K562 (cell line): Measurements from ENCODE around the gene RERE. TPM values are rescaled to one million over a fixed set of nuclear protein-coding genes. Genes with fewer than 3 reads are reported as not detected.
A peak's percentile ranks its signal among the peaks of the same experiment; 100 is the strongest.

Experiments
- ATAC-seq: fragments of 200-7000 bp; cut with Tn5 transposase; 3 replicates; pipeline ENCODE4 v1.9.1; 2020; ENCODE audit warnings: moderate library complexity
- BruUV-seq: library from RNA; stranded (reverse); fragments of 400-500 nt; replicated peaks from 2 replicates; lab custom pipeline; 2021; lab: Mats Ljungman, UMichigan
- CTCF ChIA-PET: fragments of 300-600 bp; formaldehyde crosslinking; extraction: SDS; loops from one replicate; lab custom pipeline; 2021; ENCODE audit warnings: low intra/inter-chr PET ratio; lab: Yijun Ruan, JAX
- POLR2A ChIA-PET: fragments of 300-600, 350-650 bp; sonication (Branson Sonifier 250); formaldehyde crosslinking; extraction: SDS; loops from one replicate; lab custom pipeline; 2021; ENCODE audit warnings: antibody characterized with exemption, inconsistent platforms; lab: Yijun Ruan, JAX
- DNase-seq, 4 experiments: peaks; one replicate each; pipeline versions ENCODE4 v3.0.0 to v3.0.0-alpha.2; 2011 to 2018; ENCODE audit warnings: low spot score in 3 of 4, mixed read lengths in 3 of 4; ENCODE audit errors: extremely low read depth in 1 of 4
- FAIRE-seq: peaks from 2 replicates; lab custom pipeline; 2011; peaks lifted over from hg19 to GRCh38; lab: Jason Lieb, UNC
- H2AFZ ChIP-seq: 2 replicates; pipeline ENCODE4 v1.6.0; 2011; ENCODE audit warnings: low read depth, low read length, control low read depth, inconsistent platforms
- H3K27ac ChIP-seq: fragments of 200-600 bp; 3 replicates; pipeline ENCODE4 v1.8.0; 2011; ENCODE audit warnings: low read depth, mild to moderate bottlenecking, control low read depth, inconsistent platforms, low read length, moderate library complexity, mixed read lengths; ENCODE audit errors: extremely low read depth
- H3K27me3 ChIP-seq, 2 experiments: fragments of 300-600 bp in 1 of 2; 2 replicates in 1 of 2; 3 replicates in 1 of 2; pipeline versions ENCODE4 v1.6.0 to v1.8.0; 2011; ENCODE audit warnings: inconsistent platforms in 2 of 2, low read length in 2 of 2, mild to moderate bottlenecking in 1 of 2, mixed read lengths in 1 of 2, moderate library complexity in 1 of 2; ENCODE audit not compliant: control insufficient read depth in 2 of 2, insufficient read depth in 2 of 2
- H3K36me3 ChIP-seq: fragments of 300-600 bp; 3 replicates; pipeline ENCODE4 v1.8.0; 2011; ENCODE audit warnings: mild to moderate bottlenecking, low read length, inconsistent platforms; ENCODE audit not compliant: control insufficient read depth, insufficient read depth
- H3K4me1 ChIP-seq, 2 experiments: fragments of 200-600 bp in 1 of 2; replicated peaks in 1 of 2; 2 replicates in 1 of 2; 3 replicates in 1 of 2; pipeline versions ENCODE4 v1.5.1 to v1.8.0; 2011; ENCODE audit warnings: inconsistent platforms in 2 of 2, low read length in 2 of 2, mild to moderate bottlenecking in 1 of 2, mixed read lengths in 1 of 2, moderate library complexity in 1 of 2; ENCODE audit not compliant: control insufficient read depth in 2 of 2, insufficient read depth in 2 of 2
- H3K4me2 ChIP-seq: 2 replicates; pipeline ENCODE4 v1.6.1; 2011; ENCODE audit warnings: low read length, control low read depth, inconsistent platforms, mixed read lengths; ENCODE audit not compliant: insufficient read depth
- H3K4me3 ChIP-seq: fragments of 200-600 bp; sonication (generic), shearing (Covaris generic); 2 replicates; pipeline ENCODE4 v1.5.1; 2016; ENCODE audit warnings: control low read depth, inconsistent platforms
- H3K79me2 ChIP-seq: fragments of 200-600 bp; 3 replicates; pipeline ENCODE4 v1.8.0; 2011; ENCODE audit warnings: low read length, inconsistent platforms; ENCODE audit not compliant: control insufficient read depth, insufficient read depth
- H3K9ac ChIP-seq, 2 experiments: 2 replicates each; pipeline versions ENCODE4 v1.6.0 to v1.6.1; 2011; ENCODE audit warnings: low read depth in 2 of 2, low read length in 2 of 2, control low read depth in 1 of 2, inconsistent platforms in 1 of 2, mild to moderate bottlenecking in 1 of 2, mixed read lengths in 1 of 2; ENCODE audit not compliant: insufficient read depth in 1 of 2
- H3K9me1 ChIP-seq: one replicate; pipeline ENCODE4 v1.6.0; 2011; ENCODE audit warnings: inconsistent platforms, mild to moderate bottlenecking, low read length, moderate library complexity; ENCODE audit not compliant: control insufficient read depth, insufficient read depth
- H3K9me3 ChIP-seq: replicated peaks from 2 replicates; pipeline ENCODE4 v1.5.1; 2011; ENCODE audit warnings: low read depth, low read length, inconsistent platforms; ENCODE audit not compliant: control insufficient read depth, insufficient read depth
- H4K20me1 ChIP-seq: replicated peaks from 2 replicates; pipeline ENCODE4 v1.6.1; 2011; ENCODE audit warnings: low read length, inconsistent platforms, mixed read lengths; ENCODE audit not compliant: control insufficient read depth, insufficient read depth
- CREB5 ChIP-seq: fragments of 250-450 bp; sonication (Bioruptor Pico); IDR thresholded peaks from 2 replicates; pipeline ENCODE4 v1.5.0; 2020; ENCODE audit warnings: mild to moderate bottlenecking
- FOSL1 ChIP-seq: fragments of 200-800 bp; sonication (Bioruptor generic); conservative IDR thresholded peaks from 2 replicates; pipeline ENCODE4 v1.6.1; 2016; ENCODE audit warnings: missing genetic modification characterization, missing compliant biosample characterization
- FUS ChIP-seq: fragments of 200-400 bp; formaldehyde crosslinking; optimal IDR thresholded peaks from 2 replicates; pipeline ENCODE3; 2017; ENCODE audit warnings: low read depth, low read length
- HDAC3 ChIP-seq: fragments of 450-650 bp; IDR thresholded peaks from 2 replicates; pipeline ENCODE4 v1.6.1; 2018; ENCODE audit warnings: borderline replicate concordance, mild to moderate bottlenecking, moderate library complexity; ENCODE audit not compliant: partially characterized antibody
- HLTF ChIP-seq: fragments of 450-650 bp; IDR thresholded peaks from 2 replicates; pipeline ENCODE4 v1.6.1; 2016
- HOMEZ ChIP-seq: fragments of 250-450 bp; sonication (Bioruptor Pico); IDR thresholded peaks from 2 replicates; pipeline ENCODE4 v1.4.0; 2020; ENCODE audit warnings: mild to moderate bottlenecking, moderate library complexity
- HOXB6 ChIP-seq: fragments of 250-450 bp; sonication (Bioruptor Pico); IDR thresholded peaks from 2 replicates; pipeline ENCODE4 v1.5.1; 2022; ENCODE audit warnings: mild to moderate bottlenecking, borderline replicate concordance
- JUND ChIP-seq, 2 experiments: IDR thresholded peaks; 2 replicates in 1 of 2; 3 replicates in 1 of 2; pipeline ENCODE4 v1.6.1; 2011; ENCODE audit warnings: borderline replicate concordance in 2 of 2, low read depth in 2 of 2, low read length in 2 of 2, improper control_type of control experiment in 1 of 2, missing biosample characterization in 1 of 2, missing genetic modification characterization in 1 of 2, missing genetic modification reagents in 1 of 2
- MYBL2 ChIP-seq, 2 experiments: fragments of 450-650 bp in 1 of 2; sonication (generic) in 1 of 2; formaldehyde crosslinking in 1 of 2; IDR thresholded peaks; 2 replicates each; pipeline versions ENCODE4 v1.6.1 to v1.8.1; 2017 to 2022; ENCODE audit warnings: borderline replicate concordance in 1 of 2, inconsistent platforms in 1 of 2, low read depth in 1 of 2, mild to moderate bottlenecking in 1 of 2, missing genetic modification reagents in 1 of 2, moderate library complexity in 1 of 2
- PHB2 ChIP-seq: fragments of 450-650 bp; IDR thresholded peaks from 2 replicates; pipeline ENCODE4 v1.6.1; 2017; ENCODE audit warnings: low read depth
- PURB ChIP-seq: sonication (generic); formaldehyde crosslinking; IDR thresholded peaks from 2 replicates; pipeline ENCODE4 v1.9.0; 2021; ENCODE audit warnings: low read depth, mild to moderate bottlenecking, missing genetic modification reagents
- ZNF12 ChIP-seq: sonication (generic); formaldehyde crosslinking; IDR thresholded peaks from 2 replicates; pipeline ENCODE4 v1.4.0; 2020; ENCODE audit warnings: mild to moderate bottlenecking, missing genetic modification reagents
- WGBS: fragments of 100-300 bp; shearing (Covaris generic); methylation state at CpG from one replicate; pipeline ENCODE4 v1.1.6; 2016; ENCODE audit warnings: low coverage, mixed read lengths; ENCODE audit not compliant: insufficient coverage; ENCODE audit errors: missing lambda C conversion rate; 5-methylcytosine and 5-hydroxymethylcytosine counted together
- in situ Hi-C: fragments of 300-500 bp; cut with MboI; formaldehyde crosslinking; loops from 4 replicates; pipeline ENCODE4 v1.15.0; 2018; ENCODE audit warnings: inconsistent platforms, mixed read lengths
- intact Hi-C: fragments of 100-400 bp; cut with micrococcal nuclease; formaldehyde crosslinking; loops from 2 replicates; pipeline ENCODE4 v1.14.2; 2022
- polyA plus RNA-seq, 8 experiments: library from polyadenylated mRNA; depleted of rRNA in 4 of 8; stranded (reverse) in 5 of 8; unstranded in 3 of 8; fragments of >200 nt; fragmentation: Nextera tagmentation in 2 of 8; fragmentation: Illumina TruSeq in 1 of 8; extraction: Ambion mirVana in 2 of 8; extraction: Trizol in 1 of 8; gene quantifications; 2 replicates each; pipeline versions ENCODE4 v1.2.1 to v1.2.3, GENCODE V29; 2011 to 2014; ENCODE audit warnings: inconsistent platforms in 1 of 8, missing spikeins in 1 of 8
- total RNA-seq, 7 experiments: library from RNA; depleted of rRNA in 6 of 7; stranded (reverse); fragments of >200 nt in 6 of 7; fragmentation: Illumina TruSeq in 2 of 7; extraction: Trizol in 2 of 7; gene quantifications; 2 replicates each; pipeline versions ENCODE4 v1.2.1 to v1.2.3, GENCODE V29; 2011 to 2021; ENCODE audit warnings: low replicate concordance in 1 of 7

The RERE gene
- total and polyA plus RNA-seq, 9 of the 15 experiments (the other 6 are each of a cell fraction or from before 2014, with no cell fraction given) = 3.0 to 51.5 (median 13.4) TPM

GRCh38 chr1:8493916-8494540 is 323.4 kb downstream of the RERE start:
- Histone ChIP-seq H3K27ac (no peak overlapping the region), H3K4me2 (no peak overlapping the region), H2AFZ (no peak overlapping the region), H3K9me3 (no peaks in the 10 kb centered on the region), H4K20me1 (no peaks in the 10 kb centered on the region), H3K36me3 (peaks cover 46% of the 10 kb centered on the region; the same call in 2 of the 3 replicates), H3K4me1 (no peaks in the 10 kb centered on the region; a peak in 1 of 5 replicates), H3K27me3 (no peaks in the 10 kb centered on the region), H3K9ac (no peak overlapping the region), H3K9me1 (no peaks in the 10 kb centered on the region), H3K4me3 (no peak overlapping the region), H3K79me2 (no peaks in the 10 kb centered on the region)
- no TSS peak for BruUV-seq
- POLR2A ChIA-PET = no interaction called here
- CTCF ChIA-PET = no interaction called here
- intact Hi-C loops = no loop called here
- in situ Hi-C loops = no loop called here
- FAIRE-seq = no peak
- WGBS = 58% methylated on average over 7 of the region's 7 CpGs
- no peak for DNase-seq
- TF ChIP-seq FUS (no peak), HLTF (no peak), PURB (CRISPR knock-in tag) (no peak), ZNF12 (no peak), HOXB6 (CRISPR knock-in tag) (no peak), HOMEZ (no peak), PHB2 (no peak), HDAC3 (no peak), MYBL2 (IDR thresholded peaks at IDR 0.05; ENCODE audit: low read depth) (no peak), MYBL2 (CRISPR knock-in tag; IDR thresholded peaks at IDR 0.05; ENCODE audit: borderline replicate concordance) (no peak), FOSL1 (peak; percentile 55), CREB5 (no peak), JUND (IDR thresholded peaks at IDR 0.05; ENCODE audit: borderline replicate concordance, low read depth, low read length) (0 out of 2 replicates have a peak, but pooled peaks have one; percentile 8), JUND (tag; IDR thresholded peaks at IDR 0.05; ENCODE audit: borderline replicate concordance, low read depth, low read length) (no peak)
- no peak for ATAC-seq
